Natural killer cell (primary cell): Measurements from ENCODE around the gene BEAN1. TPM values are rescaled to one million over a fixed set of nuclear protein-coding genes. Genes with fewer than 3 reads are reported as not detected.

Source experiments
- ATAC-seq, 3 donors: fragments of 150-1000 bp in 2 of 3; fragments of 200-7000 bp in 1 of 3; cut with Tn5 transposase; 1 replicate in 1 of 3; 2 replicates in 2 of 3; pipeline ENCODE4 v1.10.0; 2021; ENCODE audit warnings: mild to moderate bottlenecking in 2 of 3, moderate library complexity in 2 of 3
- DNase-seq, 2 donors: peaks; one replicate each; pipeline versions ENCODE4 v3.0.0 to v3.0.0-alpha.2; 2013 to 2021; ENCODE audit warnings: mixed read lengths in 1 of 2
- H3K27ac ChIP-seq: one replicate; pipeline ENCODE4 v1.5.1; 2013; ENCODE audit warnings: mild to moderate bottlenecking, low read length
- H3K27me3 ChIP-seq: one replicate; pipeline ENCODE4 v1.6.1; 2013; ENCODE audit warnings: low read length; ENCODE audit not compliant: control insufficient read depth, insufficient read depth
- H3K36me3 ChIP-seq: one replicate; pipeline ENCODE4 v1.6.1; 2013; ENCODE audit warnings: low read length; ENCODE audit not compliant: control insufficient read depth, insufficient read depth
- H3K4me1 ChIP-seq: one replicate; pipeline ENCODE4 v1.6.1; 2013; ENCODE audit warnings: low read length; ENCODE audit not compliant: control insufficient read depth, insufficient read depth
- H3K4me3 ChIP-seq: one replicate; pipeline ENCODE4 v1.5.1; 2013; ENCODE audit warnings: low read length
- H3K9me3 ChIP-seq: one replicate; pipeline ENCODE4 v1.6.1; 2013; ENCODE audit warnings: low read length; ENCODE audit not compliant: control insufficient read depth, insufficient read depth
- H3K27ac Mint-ChIP-seq, 2 donors: one replicate each; pipeline ENCODE4 v1.8.0; 2022; ENCODE audit warnings: mild to moderate bottlenecking in 2 of 2, mixed read lengths in 2 of 2, moderate library complexity in 1 of 2
- H3K27me3 Mint-ChIP-seq, 2 donors: one replicate each; pipeline ENCODE4 v1.8.0; 2022; ENCODE audit warnings: low read depth in 2 of 2, mixed read lengths in 2 of 2
- H3K36me3 Mint-ChIP-seq: one replicate; pipeline ENCODE4 v1.8.0; 2022; ENCODE audit warnings: mixed read lengths
- H3K4me1 Mint-ChIP-seq, 2 donors: one replicate each; pipeline ENCODE4 v1.8.0; 2022; ENCODE audit warnings: mixed read lengths in 2 of 2
- H3K4me3 Mint-ChIP-seq: one replicate; pipeline ENCODE4 v1.8.0; 2022; ENCODE audit warnings: mild to moderate bottlenecking, moderate library complexity, mixed read lengths
- H3K9me3 Mint-ChIP-seq, 2 donors: one replicate each; pipeline ENCODE4 v1.8.0; 2022; ENCODE audit warnings: mixed read lengths in 2 of 2
- WGBS: methylation state at CpG from one replicate; pipeline ENCODE4 v1.1.7; 2013; ENCODE audit warnings: missing lambda C conversion rate; ENCODE audit not compliant: insufficient coverage; 5-methylcytosine and 5-hydroxymethylcytosine counted together
- intact Hi-C: fragments of 100-400 bp; cut with micrococcal nuclease; formaldehyde crosslinking; loops from one replicate; pipeline ENCODE4 v1.14.2; 2022
- total RNA-seq, 4 donors: library from RNA; stranded (reverse); fragments of 120-200 nt in 1 of 4; gene quantifications; one replicate each; pipeline versions ENCODE4 v1.2.3 to v1.2.4, GENCODE V29; 2013 to 2022
- TF ChIP-seq, protein P1 (sequence below): fragments of 200-600 bp; IDR thresholded peaks from one replicate; pipeline ENCODE4 v1.8.0; 2022; ENCODE audit warnings: antibody characterized with exemption

The BEAN1 gene
- total RNA-seq, 3 donors from 2014 or later (not counting 1 experiment from before 2014, with no cell fraction given), result not detected

DNA sequence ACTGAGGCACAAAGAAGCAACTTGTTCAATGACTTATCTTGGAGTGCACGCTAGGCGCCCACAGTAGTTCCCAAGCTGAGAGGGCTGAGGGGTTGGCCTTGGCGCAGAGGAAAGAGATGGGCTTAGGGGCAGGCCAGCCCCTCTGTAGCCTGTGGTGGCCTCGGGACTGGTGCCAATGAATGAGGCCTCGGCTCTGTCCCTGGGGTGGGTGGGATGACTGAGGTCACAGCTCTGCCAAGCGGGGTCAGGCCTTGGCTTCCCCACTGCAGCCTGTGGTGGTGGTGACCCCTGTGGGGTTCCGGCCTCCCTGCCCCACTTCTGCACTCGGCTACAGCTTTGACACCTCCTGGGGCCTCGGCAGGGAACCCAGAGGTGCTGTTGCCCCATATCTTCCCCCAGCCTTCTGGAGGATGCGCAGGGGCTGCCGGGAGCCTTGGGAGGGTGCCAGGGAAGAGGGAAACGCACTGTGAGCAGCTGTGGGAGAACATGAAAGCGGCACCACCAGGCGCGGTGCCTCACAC, 46.0 kb downstream of the BEAN1 start:
- H3K9me3 ChIP-seq, result no peaks in the 10 kb centered on the region
- Mint-ChIP-seq H3K9me3 (no peaks in the 10 kb centered on the region), H3K27ac (no peak overlapping the region), H3K27me3 (peaks cover 0 to 6% of the 10 kb centered on the region in 2 donors), H3K4me3 (no peak overlapping the region), H3K36me3 (no peaks in the 10 kb centered on the region), H3K4me1 (peaks cover 15 to 25% of the 10 kb centered on the region in 2 donors)
- 86% methylated on average over 15 of the region's 15 CpGs for WGBS
- H3K4me1 ChIP-seq, result peaks cover 21% of the 10 kb centered on the region
- H3K27ac ChIP-seq, result no peak overlapping the region
- intact Hi-C loops, result no loop called here
- H3K36me3 ChIP-seq, result no peaks in the 10 kb centered on the region
- DNase-seq, result no peak
- H3K4me3 ChIP-seq, result no peak overlapping the region
- TF ChIP-seq, protein P1, sequence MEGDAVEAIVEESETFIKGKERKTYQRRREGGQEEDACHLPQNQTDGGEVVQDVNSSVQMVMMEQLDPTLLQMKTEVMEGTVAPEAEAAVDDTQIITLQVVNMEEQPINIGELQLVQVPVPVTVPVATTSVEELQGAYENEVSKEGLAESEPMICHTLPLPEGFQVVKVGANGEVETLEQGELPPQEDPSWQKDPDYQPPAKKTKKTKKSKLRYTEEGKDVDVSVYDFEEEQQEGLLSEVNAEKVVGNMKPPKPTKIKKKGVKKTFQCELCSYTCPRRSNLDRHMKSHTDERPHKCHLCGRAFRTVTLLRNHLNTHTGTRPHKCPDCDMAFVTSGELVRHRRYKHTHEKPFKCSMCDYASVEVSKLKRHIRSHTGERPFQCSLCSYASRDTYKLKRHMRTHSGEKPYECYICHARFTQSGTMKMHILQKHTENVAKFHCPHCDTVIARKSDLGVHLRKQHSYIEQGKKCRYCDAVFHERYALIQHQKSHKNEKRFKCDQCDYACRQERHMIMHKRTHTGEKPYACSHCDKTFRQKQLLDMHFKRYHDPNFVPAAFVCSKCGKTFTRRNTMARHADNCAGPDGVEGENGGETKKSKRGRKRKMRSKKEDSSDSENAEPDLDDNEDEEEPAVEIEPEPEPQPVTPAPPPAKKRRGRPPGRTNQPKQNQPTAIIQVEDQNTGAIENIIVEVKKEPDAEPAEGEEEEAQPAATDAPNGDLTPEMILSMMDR, result no peak
- ATAC-seq, result no peak
- no peaks in the 10 kb centered on the region for H3K27me3 ChIP-seq

DNA sequence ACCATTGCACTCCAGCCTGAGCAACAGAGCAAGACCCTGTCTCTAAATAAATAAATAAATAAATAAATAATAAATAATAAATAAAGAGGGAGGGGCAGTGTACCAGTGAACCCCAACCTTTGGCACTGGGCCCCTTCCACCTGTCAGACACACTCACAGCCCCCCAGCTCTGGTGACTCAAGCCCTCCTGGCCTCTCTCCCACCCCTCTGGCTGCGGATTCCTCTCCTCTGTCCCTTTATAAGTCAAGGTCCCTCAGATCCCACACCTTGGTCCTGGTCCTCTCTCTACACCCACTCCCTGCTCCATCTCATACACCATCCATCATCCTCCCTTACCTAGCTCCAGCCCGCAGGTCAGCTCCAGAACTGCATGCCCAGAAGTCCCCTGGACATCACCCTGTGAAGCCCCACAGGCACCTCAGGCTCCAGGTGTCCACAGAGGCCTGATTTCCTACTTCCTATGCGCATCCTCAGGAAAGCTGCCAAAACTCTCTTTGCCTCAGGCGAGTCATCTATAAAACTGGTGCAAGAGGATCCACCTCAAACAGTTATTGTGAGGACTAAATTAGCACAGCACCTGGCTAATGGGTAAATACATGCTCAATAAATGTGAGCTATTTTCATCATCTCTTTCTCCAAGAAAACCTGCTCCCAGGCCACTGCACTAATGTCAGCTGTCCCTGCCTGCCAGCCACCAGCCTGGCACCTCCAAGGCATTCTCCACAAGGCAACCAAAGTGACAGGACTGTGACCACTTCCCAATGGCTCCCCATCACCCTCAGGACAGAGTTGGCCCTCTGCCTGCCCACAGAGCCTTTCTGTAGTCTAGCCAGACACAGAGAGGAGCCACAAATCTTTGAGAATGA, 46.8 kb downstream of the BEAN1 start:
- peaks cover 0 to 6% of the 10 kb centered on the region in 2 donors for H3K27me3 Mint-ChIP-seq
- ATAC-seq (no peak), DNase-seq (no peak)
- no peak overlapping the region for H3K4me3 Mint-ChIP-seq
- no peaks in the 10 kb centered on the region for H3K36me3 Mint-ChIP-seq
- 86% methylated on average over 4 of the region's 4 CpGs for WGBS
- H3K4me1 Mint-ChIP-seq, result peaks cover 15 to 32% of the 10 kb centered on the region in 2 donors
- no peaks in the 10 kb centered on the region for H3K9me3 Mint-ChIP-seq
- Histone ChIP-seq H3K27ac (no peak overlapping the region), H3K4me3 (no peak overlapping the region), H3K9me3 (no peaks in the 10 kb centered on the region), H3K27me3 (no peaks in the 10 kb centered on the region), H3K36me3 (no peaks in the 10 kb centered on the region), H3K4me1 (peaks cover 28% of the 10 kb centered on the region)
- TF ChIP-seq, protein P1, result no peak
- H3K27ac Mint-ChIP-seq, result peak overlapping the region in 1 of 2 donors; percentile 61
- intact Hi-C loops, result no loop called here

DNA sequence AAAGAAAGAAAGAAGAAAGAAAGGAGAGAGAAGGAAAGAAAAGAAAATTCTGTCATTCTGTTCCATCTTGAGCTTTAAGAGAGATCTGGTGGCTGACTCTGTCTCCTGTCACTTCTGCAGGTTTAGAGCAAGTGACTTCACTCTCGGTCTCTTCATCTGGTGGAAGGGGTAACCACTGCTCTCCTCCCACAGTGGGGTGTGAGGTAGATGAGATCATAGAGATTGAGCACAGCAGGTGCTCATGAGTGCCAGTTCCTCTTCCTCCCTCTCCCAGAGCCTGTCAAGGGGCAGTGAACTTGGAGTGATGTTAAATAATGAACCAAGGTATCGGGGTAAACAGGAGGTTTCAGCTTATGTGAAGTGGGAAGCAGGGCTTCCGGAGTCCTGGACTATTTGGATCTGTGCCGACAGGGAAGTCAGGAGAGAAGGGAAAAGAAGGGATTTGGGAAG, 47.7 kb downstream of the BEAN1 start:
- TF ChIP-seq, protein P1, result no peak
- Mint-ChIP-seq H3K27me3 (peaks cover 0 to 6% of the 10 kb centered on the region in 2 donors), H3K27ac (peak overlapping the region in 1 of 2 donors; percentile 61), H3K4me1 (peaks cover 15 to 34% of the 10 kb centered on the region in 2 donors), H3K36me3 (no peaks in the 10 kb centered on the region), H3K4me3 (no peak overlapping the region), H3K9me3 (no peaks in the 10 kb centered on the region)
- DNase-seq (peak in 1 of 2 donors; percentile 81), ATAC-seq (peak; percentile 57 to 70 (median 63))
- Histone ChIP-seq H3K4me1 (peaks cover 33% of the 10 kb centered on the region), H3K27ac (no peak overlapping the region), H3K9me3 (no peaks in the 10 kb centered on the region), H3K27me3 (no peaks in the 10 kb centered on the region), H3K36me3 (no peaks in the 10 kb centered on the region), H3K4me3 (no peak overlapping the region)
- WGBS, result 15% methylated on average over 3 of the region's 4 CpGs
- intact Hi-C loops, result no loop called here
